ENCODE measurements around the gene TSFM. TPM values are rescaled to one million over a fixed set of nuclear protein-coding genes. Genes with fewer than 3 reads are reported as not detected.

The TSFM gene
- total RNA-seq, 1 donor from 2014 or later = 17.9 TPM

DNA sequence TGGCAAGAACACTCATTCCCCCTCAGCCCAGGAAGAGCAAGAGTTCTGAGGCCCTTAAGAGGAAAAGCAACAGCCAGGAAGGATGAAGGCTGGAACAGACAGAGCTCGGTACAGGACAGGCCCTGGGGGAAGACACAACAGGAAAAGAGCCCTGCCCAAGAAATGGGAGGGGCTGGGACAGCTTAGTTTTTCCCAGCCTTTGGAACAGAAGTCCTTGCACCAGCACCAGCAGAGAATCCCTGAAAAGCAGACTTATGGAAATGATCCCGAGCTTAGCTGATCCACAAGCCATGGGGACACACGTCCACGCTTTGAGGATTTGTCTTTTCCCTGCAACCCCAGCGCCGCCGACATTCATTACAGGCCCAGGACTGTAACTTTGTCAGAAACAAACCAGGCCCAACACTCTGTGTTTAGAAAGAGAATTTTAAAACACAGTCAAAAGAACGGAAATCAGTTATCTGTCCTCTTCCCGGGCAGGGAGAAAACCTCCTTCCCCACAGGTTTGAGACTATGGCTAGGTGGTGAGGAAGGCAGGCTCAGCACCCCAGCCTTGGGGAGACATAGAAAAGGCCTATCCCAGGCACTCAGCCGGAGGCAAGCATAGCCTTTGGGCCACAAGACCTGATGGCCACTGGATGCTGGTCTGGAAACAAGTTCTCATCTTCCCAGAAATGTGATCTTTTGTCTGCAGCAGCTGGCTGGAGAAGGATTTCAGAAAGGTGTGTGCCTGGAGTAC is 40.0 kb downstream of the TSFM start:
- Histone ChIP-seq H3K4me1 (peaks cover 42% of the 10 kb centered on the region), H3K36me3 (peaks cover 2 to 77% of the 10 kb centered on the region in 2 donors), H3K27ac (peak overlapping the region; percentile 5), H3K27me3 (no peaks in the 10 kb centered on the region), H3K4me3 (no peak overlapping the region), H3K9me3 (no peaks in the 10 kb centered on the region)
- no peak for DNase-seq (ENCODE audit: extremely low spot score in 2 of 2)
- intact Hi-C loops (cut with DNase I) = no loop called here
- TF ChIP-seq POLR2A (IDR thresholded peaks at IDR 0.05) (no peak), POLR2AphosphoS5 (IDR thresholded peaks at IDR 0.05; ENCODE audit: insufficient read depth in 1 of 2, low read depth in 1 of 2) (no peak)
- TF ChIP-seq, protein P1, sequence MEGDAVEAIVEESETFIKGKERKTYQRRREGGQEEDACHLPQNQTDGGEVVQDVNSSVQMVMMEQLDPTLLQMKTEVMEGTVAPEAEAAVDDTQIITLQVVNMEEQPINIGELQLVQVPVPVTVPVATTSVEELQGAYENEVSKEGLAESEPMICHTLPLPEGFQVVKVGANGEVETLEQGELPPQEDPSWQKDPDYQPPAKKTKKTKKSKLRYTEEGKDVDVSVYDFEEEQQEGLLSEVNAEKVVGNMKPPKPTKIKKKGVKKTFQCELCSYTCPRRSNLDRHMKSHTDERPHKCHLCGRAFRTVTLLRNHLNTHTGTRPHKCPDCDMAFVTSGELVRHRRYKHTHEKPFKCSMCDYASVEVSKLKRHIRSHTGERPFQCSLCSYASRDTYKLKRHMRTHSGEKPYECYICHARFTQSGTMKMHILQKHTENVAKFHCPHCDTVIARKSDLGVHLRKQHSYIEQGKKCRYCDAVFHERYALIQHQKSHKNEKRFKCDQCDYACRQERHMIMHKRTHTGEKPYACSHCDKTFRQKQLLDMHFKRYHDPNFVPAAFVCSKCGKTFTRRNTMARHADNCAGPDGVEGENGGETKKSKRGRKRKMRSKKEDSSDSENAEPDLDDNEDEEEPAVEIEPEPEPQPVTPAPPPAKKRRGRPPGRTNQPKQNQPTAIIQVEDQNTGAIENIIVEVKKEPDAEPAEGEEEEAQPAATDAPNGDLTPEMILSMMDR (IDR thresholded peaks at IDR 0.05) = no peak

DNA sequence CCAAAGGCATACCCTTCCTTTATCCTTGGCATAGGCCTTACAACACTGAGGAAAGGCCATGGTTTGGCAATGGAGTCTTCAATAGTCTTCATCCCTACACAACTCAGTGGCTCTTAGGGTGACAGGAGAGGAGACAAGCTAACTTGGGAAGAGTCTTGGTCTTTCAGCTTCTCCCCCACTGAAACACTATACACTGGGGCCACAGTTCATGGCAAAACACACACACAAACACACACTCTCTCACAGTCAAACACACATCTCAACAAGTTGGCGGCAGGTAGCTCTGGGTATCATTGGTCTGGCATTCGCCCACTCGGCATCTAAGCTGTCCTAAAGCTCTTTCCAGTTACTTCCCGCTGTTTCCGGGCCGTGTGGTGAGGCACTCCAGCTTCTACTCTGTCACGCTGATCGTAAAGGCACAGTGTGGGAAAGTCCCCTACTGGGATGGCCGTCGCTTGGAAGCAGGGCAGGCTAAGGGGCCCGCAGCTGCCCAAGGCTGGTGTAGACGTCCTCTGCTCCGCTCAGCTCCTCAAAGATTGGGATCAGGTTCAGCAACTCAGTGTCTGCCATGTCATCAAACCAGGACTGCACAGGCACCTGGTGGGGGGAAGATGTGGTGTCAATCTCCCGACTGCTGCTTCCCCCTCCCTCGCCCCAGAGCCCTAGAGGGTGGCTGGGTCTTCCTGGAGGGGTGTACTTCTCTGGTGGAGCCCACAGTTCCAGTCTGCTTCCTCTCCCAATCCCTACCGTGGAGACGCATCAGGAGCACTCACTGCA is 40.7 kb downstream of the TSFM start:
- H3K4me1 ChIP-seq = peaks cover 43% of the 10 kb centered on the region
- intact Hi-C loops (cut with DNase I) = no loop called here
- H3K27me3 ChIP-seq = no peaks in the 10 kb centered on the region
- TF ChIP-seq POLR2AphosphoS5 (IDR thresholded peaks at IDR 0.05; ENCODE audit: insufficient read depth in 1 of 2, low read depth in 1 of 2) = peak in 1 of 2 donors; percentile 30
- TF ChIP-seq POLR2A (IDR thresholded peaks at IDR 0.05) = no peak
- no peak overlapping the region for H3K27ac ChIP-seq
- H3K9me3 ChIP-seq = no peaks in the 10 kb centered on the region
- DNase-seq (ENCODE audit: extremely low spot score in 2 of 2) = no peak
- H3K36me3 ChIP-seq = peaks cover 3 to 84% of the 10 kb centered on the region in 2 donors
- no peak overlapping the region for H3K4me3 ChIP-seq

DNA sequence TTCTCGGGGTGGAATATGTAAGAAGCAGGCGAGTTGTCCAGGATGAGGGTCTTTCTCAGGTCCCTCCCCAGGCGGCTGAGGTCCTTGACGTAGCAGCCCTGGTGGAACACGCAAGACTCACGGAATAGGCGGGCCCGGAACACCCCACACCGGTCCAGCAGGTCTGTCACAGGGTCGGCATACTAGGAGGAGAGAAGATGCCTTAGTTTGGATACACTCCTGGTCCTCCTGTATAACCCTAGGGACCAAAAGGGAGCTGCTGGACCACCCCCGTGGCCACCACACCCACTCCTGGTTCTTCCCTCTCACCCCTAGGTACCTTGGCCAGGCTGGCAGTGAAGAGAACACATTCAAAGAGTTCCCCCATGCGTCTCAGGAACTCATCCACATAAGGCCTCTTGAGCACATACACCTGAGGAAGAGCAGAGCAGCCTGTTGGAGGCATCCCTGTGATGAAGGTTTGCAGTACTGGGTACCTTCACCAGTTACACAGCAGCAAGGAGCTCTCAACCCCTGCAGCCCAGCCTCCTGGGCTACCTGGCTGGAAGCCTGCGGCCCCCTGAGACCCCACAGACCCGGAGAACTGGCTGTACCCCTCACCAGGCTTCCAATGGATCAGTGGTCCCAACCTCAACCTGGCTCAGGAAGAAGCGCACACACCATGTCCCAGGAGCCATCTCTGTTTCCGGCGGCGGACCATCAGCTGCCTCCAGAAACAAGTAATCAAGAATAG is 41.5 kb downstream of the TSFM start:
- no peaks in the 10 kb centered on the region for H3K27me3 ChIP-seq
- peaks cover 3 to 92% of the 10 kb centered on the region in 2 donors for H3K36me3 ChIP-seq
- intact Hi-C loops (cut with DNase I) = no loop called here
- no peak overlapping the region for H3K4me3 ChIP-seq
- no peak for DNase-seq (ENCODE audit: extremely low spot score in 2 of 2)
- no peaks in the 10 kb centered on the region for H3K9me3 ChIP-seq
- TF ChIP-seq POLR2AphosphoS5 (IDR thresholded peaks at IDR 0.05; ENCODE audit: insufficient read depth in 1 of 2, low read depth in 1 of 2) = no peak
- no peak overlapping the region for H3K27ac ChIP-seq
- peaks cover 47% of the 10 kb centered on the region for H3K4me1 ChIP-seq

DNA sequence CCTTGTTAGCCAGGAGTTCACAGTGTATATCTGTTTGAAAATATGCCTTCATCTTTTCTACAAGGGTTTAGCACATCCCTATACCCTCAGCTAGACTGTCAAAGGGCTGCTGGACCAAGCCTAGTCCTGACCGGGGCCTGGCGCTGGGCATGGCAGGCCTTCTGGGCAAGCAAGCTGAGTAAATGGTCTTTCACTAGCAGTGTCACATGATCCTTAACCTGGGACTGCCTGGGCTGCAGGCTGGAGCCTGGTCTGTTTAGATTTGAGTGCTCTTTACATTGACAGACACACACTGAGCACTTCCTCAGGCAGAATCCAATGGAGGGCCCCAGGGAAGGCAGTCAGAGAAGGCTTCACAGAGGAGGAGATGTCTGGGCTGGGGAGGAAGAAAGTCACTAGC is 42.9 kb downstream of the TSFM start:
- H3K27me3 ChIP-seq = no peaks in the 10 kb centered on the region
- no peak for DNase-seq (ENCODE audit: extremely low spot score in 2 of 2)
- no peaks in the 10 kb centered on the region for H3K9me3 ChIP-seq
- TF ChIP-seq, protein P1 (IDR thresholded peaks at IDR 0.05) = no peak
- TF ChIP-seq POLR2AphosphoS5 (IDR thresholded peaks at IDR 0.05; ENCODE audit: insufficient read depth in 1 of 2, low read depth in 1 of 2) (no peak), POLR2A (IDR thresholded peaks at IDR 0.05) (no peak)
- no peak overlapping the region for H3K27ac ChIP-seq
- peaks cover 61% of the 10 kb centered on the region for H3K4me1 ChIP-seq
- no peak overlapping the region for H3K4me3 ChIP-seq
- H3K36me3 ChIP-seq = peaks cover 3 to 92% of the 10 kb centered on the region in 2 donors
- intact Hi-C loops (cut with DNase I) = no loop called here

DNA sequence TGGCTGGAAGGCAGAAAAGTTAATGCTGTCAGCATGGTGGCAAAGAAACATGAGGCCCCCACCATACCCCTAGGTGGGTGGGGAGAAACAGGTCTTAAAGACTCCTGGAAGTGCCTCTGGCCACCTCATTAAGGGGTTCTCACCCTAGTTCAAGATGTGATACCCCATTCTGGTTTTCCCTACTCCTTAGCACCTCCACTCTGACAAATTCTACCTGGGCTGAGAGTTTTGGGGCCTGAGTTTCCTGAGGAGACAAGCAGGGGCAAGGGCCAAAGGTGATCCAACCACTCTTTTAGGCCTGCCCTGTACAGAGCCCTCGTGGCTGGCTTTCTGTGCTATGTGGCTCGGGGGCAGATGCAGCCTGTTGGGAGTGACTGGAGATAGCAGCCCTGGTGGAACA is 43.8 kb downstream of the TSFM start:
- Histone ChIP-seq H3K27ac (no peak overlapping the region), H3K36me3 (peaks cover 3 to 83% of the 10 kb centered on the region in 2 donors), H3K4me3 (no peak overlapping the region), H3K9me3 (no peaks in the 10 kb centered on the region), H3K27me3 (no peaks in the 10 kb centered on the region), H3K4me1 (peaks cover 65% of the 10 kb centered on the region)
- DNase-seq (ENCODE audit: extremely low spot score in 2 of 2) = no peak
- intact Hi-C loops (cut with DNase I) = no loop called here
- TF ChIP-seq, protein P1 (IDR thresholded peaks at IDR 0.05) = no peak
- TF ChIP-seq POLR2A (IDR thresholded peaks at IDR 0.05) (no peak), POLR2AphosphoS5 (IDR thresholded peaks at IDR 0.05; ENCODE audit: insufficient read depth in 1 of 2, low read depth in 1 of 2) (no peak)

Measured in vagina (tissue), 2 donors.